HUES6 (cell line): ENCODE measurements around the gene CLPTM1.
"Not testable (repeated sequence)": the region's sequence is repeated elsewhere in the genome, so short reads cannot be mapped to it uniquely, and the experiment has no call there.

ENCODE experiments used
- H3K27ac ChIP-seq: 2 replicates; pipeline ENCODE4 v1.7.0; 2013; ENCODE audit warnings: low read depth, mild to moderate bottlenecking, low read length, inconsistent platforms
- H3K27me3 ChIP-seq: 2 replicates; pipeline ENCODE4 v1.6.1; 2013; ENCODE audit warnings: low read length; ENCODE audit not compliant: control insufficient read depth, insufficient read depth
- H3K36me3 ChIP-seq: 2 replicates; pipeline ENCODE4 v1.6.1; 2013; ENCODE audit warnings: low read length; ENCODE audit not compliant: control insufficient read depth, insufficient read depth
- H3K4me1 ChIP-seq: 2 replicates; pipeline ENCODE4 v1.6.1; 2013; ENCODE audit warnings: low read length; ENCODE audit not compliant: control insufficient read depth, insufficient read depth
- H3K4me3 ChIP-seq: 2 replicates; pipeline ENCODE4 v1.5.1; 2013; ENCODE audit warnings: low read depth, low read length
- H3K9ac ChIP-seq: one replicate; pipeline ENCODE4 v1.6.1; 2013; ENCODE audit warnings: mild to moderate bottlenecking, low read length
- H3K9me3 ChIP-seq: 2 replicates; pipeline ENCODE4 v1.6.1; 2013; ENCODE audit warnings: low read depth, low read length; ENCODE audit not compliant: control insufficient read depth, insufficient read depth

The CLPTM1 gene

DNA sequence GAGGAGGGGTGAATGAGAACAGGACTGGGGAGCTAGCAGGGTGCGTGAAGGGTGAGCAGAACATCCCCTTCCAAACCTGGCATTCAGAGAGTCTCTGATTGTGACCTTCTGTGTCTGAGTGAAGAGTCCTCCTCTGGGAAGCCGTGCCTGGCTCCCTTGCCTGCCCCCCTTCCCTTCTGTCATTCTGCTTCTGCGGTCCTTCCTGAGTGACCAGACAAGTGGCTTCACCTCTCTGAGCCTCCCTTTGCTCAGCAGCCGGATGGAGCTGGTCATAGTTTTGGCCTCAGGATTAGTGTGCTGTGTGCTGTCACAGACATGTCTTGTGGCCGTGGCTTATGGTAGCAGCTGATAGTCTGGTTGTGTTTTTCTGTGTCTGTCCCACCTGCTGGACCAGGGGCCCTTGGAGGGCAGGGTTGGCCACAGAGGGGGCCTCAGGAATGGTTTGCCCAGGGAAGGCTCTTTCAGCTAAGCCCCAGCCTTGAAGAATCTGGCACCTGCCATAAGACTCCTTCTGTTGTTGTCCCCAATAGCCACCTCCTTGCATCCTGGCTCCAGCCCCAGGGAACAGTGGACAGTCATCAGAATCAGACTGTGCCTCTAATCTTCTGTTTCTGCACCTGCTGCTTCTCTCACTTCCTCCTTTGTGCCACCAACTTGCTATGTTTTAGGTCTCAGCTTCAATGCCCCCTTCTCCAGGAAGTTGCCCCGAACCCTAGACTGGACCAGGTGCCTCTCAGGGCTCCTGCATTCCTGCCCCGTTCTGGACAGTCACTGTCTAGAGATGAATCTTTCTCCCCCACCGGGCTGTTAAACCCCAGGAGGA is 5.9 kb downstream of the CLPTM1 start:
- Histone ChIP-seq H3K36me3 (peaks cover 29% of the 10 kb centered on the region), H3K4me1 (peaks cover 14% of the 10 kb centered on the region; the same call in 1 of the 2 replicates), H3K27ac (no peak overlapping the region), H3K4me3 (no peak overlapping the region), H3K9ac (no peak overlapping the region), H3K9me3 (no peaks in the 10 kb centered on the region), H3K27me3 (no peaks in the 10 kb centered on the region)

DNA sequence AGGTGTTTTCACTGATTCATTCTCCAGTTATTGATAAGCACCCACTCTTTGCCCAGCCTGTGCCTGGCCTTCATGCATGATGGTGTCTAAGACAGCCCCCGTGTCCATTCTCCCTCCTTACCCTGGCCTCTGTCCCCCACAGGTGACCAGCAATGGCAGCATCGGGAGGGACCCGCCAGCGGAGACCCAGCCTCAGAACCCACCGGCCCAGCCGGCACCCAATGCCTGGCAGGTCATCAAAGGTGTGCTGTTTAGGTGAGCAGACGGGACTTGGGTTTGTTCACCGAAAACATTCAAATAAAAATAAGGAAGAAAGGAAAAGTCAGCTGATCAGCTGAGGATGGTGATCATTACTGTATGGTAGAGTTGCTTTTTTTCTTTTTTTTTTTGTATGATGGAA is 6.6 kb downstream of the CLPTM1 start:
- Histone ChIP-seq H3K4me3 (no peak overlapping the region), H3K9me3 (no peaks in the 10 kb centered on the region), H3K9ac (no peak overlapping the region), H3K27me3 (no peaks in the 10 kb centered on the region), H3K36me3 (peaks cover 33% of the 10 kb centered on the region), H3K4me1 (peaks cover 7% of the 10 kb centered on the region; the same call in 1 of the 2 replicates), H3K27ac (no peak overlapping the region)

- Histone ChIP-seq H3K9ac (no peak overlapping the region), H3K36me3 (peaks cover 34% of the 10 kb centered on the region), H3K4me1 (no peaks in the 10 kb centered on the region), H3K27me3 (no peaks in the 10 kb centered on the region), H3K4me3 (no peak overlapping the region), H3K27ac (no peak overlapping the region), H3K9me3 (no peaks in the 10 kb centered on the region)
Measured at GRCh38 chr19:44968118-44968517, 12.9 kb downstream of the CLPTM1 start.

GRCh38 chr19:44968670-44969069 is 13.5 kb downstream of the CLPTM1 start:
- Histone ChIP-seq H3K27me3 (no peaks in the 10 kb centered on the region), H3K27ac (no peak overlapping the region), H3K4me3 (no peak overlapping the region), H3K4me1 (no peaks in the 10 kb centered on the region), H3K9ac (no peak overlapping the region), H3K9me3 (no peaks in the 10 kb centered on the region), H3K36me3 (peaks cover 38% of the 10 kb centered on the region)

- Histone ChIP-seq H3K36me3 (peaks cover 43% of the 10 kb centered on the region), H3K27me3 (no peaks in the 10 kb centered on the region), H3K4me1 (no peaks in the 10 kb centered on the region), H3K9ac (no peak overlapping the region), H3K9me3 (no peaks in the 10 kb centered on the region), H3K4me3 (no peak overlapping the region), H3K27ac (no peak overlapping the region)
Measured at GRCh38 chr19:44969437-44969836, 14.3 kb downstream of the CLPTM1 start.

GRCh38 chr19:44971451-44971850 is 16.3 kb downstream of the CLPTM1 start:
- H3K27ac ChIP-seq, H3K9me3 ChIP-seq, H3K4me1 ChIP-seq, H3K9ac ChIP-seq, H3K27me3 ChIP-seq, H3K4me3 ChIP-seq: not testable (repeated sequence)
- H3K36me3 ChIP-seq: peaks cover 53% of the 10 kb centered on the region

DNA sequence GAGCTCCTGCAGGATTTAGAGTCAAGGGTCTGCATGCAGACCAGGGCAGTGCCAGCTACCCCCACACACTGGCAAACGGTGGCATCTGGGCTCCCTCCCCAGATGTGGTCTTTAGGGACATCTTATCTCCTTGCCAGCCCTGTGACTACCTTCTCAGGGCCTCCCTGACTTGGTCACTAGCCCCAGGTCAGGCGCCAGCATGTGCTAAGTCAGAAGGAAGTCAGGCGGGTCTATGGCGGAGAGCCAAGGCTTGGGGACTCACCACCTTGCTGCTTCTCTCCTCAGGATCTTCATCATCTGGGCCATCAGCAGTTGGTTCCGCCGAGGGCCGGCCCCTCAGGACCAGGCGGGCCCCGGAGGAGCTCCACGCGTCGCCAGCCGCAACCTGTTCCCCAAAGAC is 17.6 kb downstream of the CLPTM1 start:
- Histone ChIP-seq H3K9me3 (no peaks in the 10 kb centered on the region), H3K27me3 (no peaks in the 10 kb centered on the region), H3K36me3 (peaks cover 58% of the 10 kb centered on the region), H3K4me1 (no peaks in the 10 kb centered on the region), H3K4me3 (no peak overlapping the region), H3K9ac (no peak overlapping the region), H3K27ac (no peak overlapping the region)

GRCh38 chr19:44973982-44974735 is 19.0 kb downstream of the CLPTM1 start:
- H3K36me3 ChIP-seq: peaks cover 68% of the 10 kb centered on the region
- H3K4me3 ChIP-seq: no peak overlapping the region
- no peaks in the 10 kb centered on the region for H3K27me3 ChIP-seq
- H3K9ac ChIP-seq: no peak overlapping the region
- H3K27ac ChIP-seq: no peak overlapping the region
- no peaks in the 10 kb centered on the region for H3K4me1 ChIP-seq
- H3K9me3 ChIP-seq: no peaks in the 10 kb centered on the region

GRCh38 chr19:44974857-44975256 is 19.7 kb downstream of the CLPTM1 start:
- Histone ChIP-seq H3K36me3 (peaks cover 71% of the 10 kb centered on the region), H3K4me3 (no peak overlapping the region), H3K27ac (no peak overlapping the region), H3K4me1 (no peaks in the 10 kb centered on the region), H3K27me3 (no peaks in the 10 kb centered on the region), H3K9me3 (no peaks in the 10 kb centered on the region), H3K9ac (no peak overlapping the region)

- H3K27ac ChIP-seq: no peak overlapping the region
- no peaks in the 10 kb centered on the region for H3K27me3 ChIP-seq
- H3K9me3 ChIP-seq: no peaks in the 10 kb centered on the region
- H3K4me3 ChIP-seq: no peak overlapping the region
- H3K9ac ChIP-seq: no peak overlapping the region
- no peaks in the 10 kb centered on the region for H3K4me1 ChIP-seq
- H3K36me3 ChIP-seq: peaks cover 71% of the 10 kb centered on the region
Measured at GRCh38 chr19:44975444-44975843, 20.3 kb downstream of the CLPTM1 start.

GRCh38 chr19:44984005-44984404 is 28.8 kb downstream of the CLPTM1 start:
- no peaks in the 10 kb centered on the region for H3K27me3 ChIP-seq
- H3K4me1 ChIP-seq: no peaks in the 10 kb centered on the region
- H3K36me3 ChIP-seq: peaks cover 78% of the 10 kb centered on the region
- no peak overlapping the region for H3K9ac ChIP-seq
- no peaks in the 10 kb centered on the region for H3K9me3 ChIP-seq
- H3K4me3 ChIP-seq: no peak overlapping the region
- H3K27ac ChIP-seq: no peak overlapping the region
